ENCODE results near the gene RASA4B. TPM values are rescaled to one million over a fixed set of nuclear protein-coding genes. Genes with fewer than 3 reads are reported as not detected.

Gene RASA4B
- total and polyA plus RNA-seq, 9 of the 15 experiments (the other 6 are each of a cell fraction or from before 2014, with no cell fraction given) = 0.01 to 2.9 (median 1.5) TPM; not detected in 1

- TF ChIP-seq TEAD4 (IDR thresholded peaks at IDR 0.05; ENCODE audit: low read length) (no peak), TEAD4 (CRISPR knock-in tag; IDR thresholded peaks at IDR 0.05; ENCODE audit: borderline replicate concordance) (no peak), ZNF407 (IDR thresholded peaks at IDR 0.05; ENCODE audit: low read depth) (no peak), THAP12 (CRISPR knock-in tag; IDR thresholded peaks at IDR 0.05) (no peak), BRF1 (IDR thresholded peaks at IDR 0.05; ENCODE audit: borderline replicate concordance, extremely low read depth, insufficient read length) (no peak), DNMT1 (IDR thresholded peaks at IDR 0.05) (no peak), FOXK1 (CRISPR knock-in tag; IDR thresholded peaks at IDR 0.05; ENCODE audit: borderline replicate concordance) (no peak), FOXP1 (CRISPR knock-in tag; IDR thresholded peaks at IDR 0.05) (no peak), RBM34 (IDR thresholded peaks at IDR 0.05; ENCODE audit: borderline replicate concordance, insufficient read depth, low read length) (no peak), ZNF780A (CRISPR knock-in tag; IDR thresholded peaks at IDR 0.05) (no peak), CHD1 (IDR thresholded peaks at IDR 0.05; ENCODE audit: low read length) (no peak), MAX (CRISPR knock-in tag; IDR thresholded peaks at IDR 0.05) (peak; percentile 39), MCM2 (IDR thresholded peaks at IDR 0.05; ENCODE audit: low read depth) (no peak), HNRNPK (IDR thresholded peaks at IDR 0.05; ENCODE audit: low read depth, low read length, poor library complexity, severe bottlenecking) (no peak), GABPB1 (CRISPR knock-in tag; IDR thresholded peaks at IDR 0.05) (no peak), DDX20 (tag; IDR thresholded peaks at IDR 0.05; ENCODE audit: low read depth) (no peak), SIRT6 (IDR thresholded peaks at IDR 0.05; ENCODE audit: low read depth, low read length) (no peak), SP2 (IDR thresholded peaks at IDR 0.05; ENCODE audit: extremely low read depth, low read depth, low read length, poor library complexity, severe bottlenecking) (no peak)
Observed at GRCh38 chr7:102451371-102452054, 66.1 kb downstream of the RASA4B start (continued).
